GM18507 (cell line): ENCODE results near the gene FAM98A.

Source experiments
- DNase-seq: peaks from one replicate; pipeline ENCODE4 v3.0.0; 2011; ENCODE audit warnings: low read depth; ENCODE audit not compliant: insufficient read length; ENCODE audit errors: extremely low spot score
- FAIRE-seq: peaks from 2 replicates; lab custom pipeline; 2011; peaks lifted over from hg19 to GRCh38; lab: Jason Lieb, UNC

Gene FAM98A

GRCh38 chr2:33599175-33599942, at the start of gene FAM98A:
FAM98A (minus strand) TSS chr2:33599299; CDS start chr2:33599221, 78 bp downstream.
- FAIRE-seq: peak; percentile 96

GRCh38 chr2:33645861-33646260, 46.8 kb upstream of the FAM98A start:
- no peak for DNase-seq
- FAIRE-seq: no peak

More at GRCh38 chr2:33599175-33599942, at the start of gene FAM98A:
- DNase-seq: peak; percentile 91

GRCh38 chr2:33644215-33644614, 45.1 kb upstream of the FAM98A start:
- DNase-seq: no peak
- FAIRE-seq: no peak

GRCh38 chr2:33636001-33636400, 36.9 kb upstream of the FAM98A start:
- DNase-seq (no peak), FAIRE-seq (no peak)

GRCh38 chr2:33634261-33634910, 35.3 kb upstream of the FAM98A start:
- FAIRE-seq (no peak), DNase-seq (no peak)

- FAIRE-seq (no peak), DNase-seq (no peak)
Observed at GRCh38 chr2:33633315-33633714, 34.2 kb upstream of the FAM98A start.

GRCh38 chr2:33632831-33633230, 33.7 kb upstream of the FAM98A start:
- DNase-seq (no peak), FAIRE-seq (no peak)

GRCh38 chr2:33628031-33628827, 29.1 kb upstream of the FAM98A start:
- FAIRE-seq (no peak), DNase-seq (no peak)

GRCh38 chr2:33619028-33619427, 19.9 kb upstream of the FAM98A start:
- no peak for DNase-seq
- no peak for FAIRE-seq

- no peak for FAIRE-seq
- DNase-seq: no peak
Observed at GRCh38 chr2:33617989-33618388, 18.9 kb upstream of the FAM98A start.

GRCh38 chr2:33617401-33617800, 18.3 kb upstream of the FAM98A start:
- FAIRE-seq: no peak

GRCh38 chr2:33616873-33617272, 17.8 kb upstream of the FAM98A start:
- FAIRE-seq (no peak), DNase-seq (no peak)

More at GRCh38 chr2:33617401-33617800, 18.3 kb upstream of the FAM98A start:
- DNase-seq: no peak

GRCh38 chr2:33614190-33614589, 15.1 kb upstream of the FAM98A start:
- DNase-seq (no peak), FAIRE-seq (no peak)

- DNase-seq (no peak), FAIRE-seq (no peak)
Observed at GRCh38 chr2:33607905-33608304, 8.8 kb upstream of the FAM98A start.

- FAIRE-seq (no peak), DNase-seq (no peak)
Observed at GRCh38 chr2:33607251-33607721, 8.2 kb upstream of the FAM98A start.

GRCh38 chr2:33606622-33607021, 7.5 kb upstream of the FAM98A start:
- FAIRE-seq: no peak

GRCh38 chr2:33606100-33606499, 7.0 kb upstream of the FAM98A start:
- no peak for DNase-seq
- FAIRE-seq: no peak

More at GRCh38 chr2:33606622-33607021, 7.5 kb upstream of the FAM98A start:
- DNase-seq: no peak

GRCh38 chr2:33605056-33605455, 6.0 kb upstream of the FAM98A start:
- no peak for DNase-seq
- no peak for FAIRE-seq

- FAIRE-seq (no peak), DNase-seq (no peak)
Observed at GRCh38 chr2:33603416-33603815, 4.3 kb upstream of the FAM98A start.

- FAIRE-seq: no peak
- DNase-seq: no peak
Observed at GRCh38 chr2:33602201-33602830, 3.2 kb upstream of the FAM98A start.
